Prostate gland (tissue), 2 donors: ENCODE data around the gene CDC20B. TPM values are rescaled to one million over a fixed set of nuclear protein-coding genes. Genes with fewer than 3 reads are reported as not detected.
"Not testable (repeated sequence)": the region's sequence is repeated elsewhere in the genome, so short reads cannot be mapped to it uniquely, and the experiment has no call there.

Experiments used
- DNase-seq: peaks from one replicate; pipeline ENCODE4 v3.0.0-alpha.2; 2019; ENCODE audit warnings: low spot score
- H3K27ac ChIP-seq, 2 donors: fragments of 200-600 bp; sonication (generic); 2 replicates each; pipeline ENCODE4 v1.5.1; 2017 to 2019
- H3K27me3 ChIP-seq: fragments of 200-600 bp; sonication (generic); replicated peaks from 2 replicates; pipeline ENCODE4 v1.5.1; 2019; ENCODE audit not compliant: insufficient read depth
- H3K36me3 ChIP-seq, 2 donors: fragments of 200-600 bp; sonication (generic); 1 replicate in 1 of 2; 2 replicates in 1 of 2; pipeline versions ENCODE4 v1.5.1 to v1.8.1; 2017 to 2019
- H3K4me1 ChIP-seq: fragments of 200-600 bp; sonication (generic); replicated peaks from 2 replicates; pipeline ENCODE4 v1.5.1; 2019
- H3K4me3 ChIP-seq, 2 donors: fragments of 200-600 bp; sonication (generic); 2 replicates each; pipeline ENCODE4 v1.5.1; 2017 to 2019
- H3K9me3 ChIP-seq: fragments of 200-600 bp; sonication (generic); 2 replicates; pipeline ENCODE4 v1.5.1; 2017
- POLR2A ChIP-seq: fragments of 450-650 bp; IDR thresholded peaks from one replicate; pipeline ENCODE4 v1.6.1; 2016; ENCODE audit warnings: antibody characterized with exemption, mild to moderate bottlenecking
- POLR2AphosphoS5 ChIP-seq: sonication (generic); formaldehyde crosslinking; IDR thresholded peaks from one replicate; pipeline ENCODE4 v1.6.1; 2017; ENCODE audit warnings: antibody characterized with exemption
- WGBS: methylation state at CpG from one replicate; pipeline ENCODE4 v1.1.5; 2018; 5-methylcytosine and 5-hydroxymethylcytosine counted together
- intact Hi-C: fragments of 100-400 bp; cut with DNase I; formaldehyde crosslinking; loops from one replicate; pipeline ENCODE4 v1.14.2; 2022
- total RNA-seq, 2 donors: library from RNA; depleted of rRNA; stranded (reverse); fragments of >200 nt; gene quantifications; one replicate each; pipeline ENCODE4 v1.1.0, GENCODE V29; 2016
- TF ChIP-seq, protein P1 (sequence below), 4 experiments: fragments of 200-600 bp in 2 of 4; fragments of 450-650 bp in 2 of 4; sonication (generic) in 2 of 4; IDR thresholded peaks; 1 replicate in 3 of 4; 2 replicates in 1 of 4; pipeline ENCODE4 v1.5.1; 2016 to 2019; ENCODE audit warnings: antibody characterized with exemption in 4 of 4, mild to moderate bottlenecking in 2 of 4, moderate library complexity in 2 of 4

The CDC20B gene
- total RNA-seq, 2 donors from 2014 or later, result 1.1 TPM; not detected in 1

GRCh38 chr5:55102348-55102747 lies 70.6 kb downstream of the CDC20B start, which contains the start of gene GZMA:
Gene GZMA, plus strand, starts transcription at chr5:55102646. Its CDS starts 37 bp downstream, at chr5:55102683.
- no peak within 1 kb of the TSS for H3K4me3 ChIP-seq
- no peak for DNase-seq
- intact Hi-C loops, result no loop called here
- 50% methylated on average over 3 of the region's 3 CpGs for WGBS
- H3K9me3 ChIP-seq, result no peaks in the 10 kb centered on the region
- H3K36me3 ChIP-seq, result no peaks in the 10 kb centered on the region
- H3K4me1 ChIP-seq, result no peaks in the 10 kb centered on the region
- H3K27me3 ChIP-seq, result no peaks in the 10 kb centered on the region
- H3K27ac ChIP-seq, result no peak within 1 kb of the TSS
- TF ChIP-seq, protein P1, sequence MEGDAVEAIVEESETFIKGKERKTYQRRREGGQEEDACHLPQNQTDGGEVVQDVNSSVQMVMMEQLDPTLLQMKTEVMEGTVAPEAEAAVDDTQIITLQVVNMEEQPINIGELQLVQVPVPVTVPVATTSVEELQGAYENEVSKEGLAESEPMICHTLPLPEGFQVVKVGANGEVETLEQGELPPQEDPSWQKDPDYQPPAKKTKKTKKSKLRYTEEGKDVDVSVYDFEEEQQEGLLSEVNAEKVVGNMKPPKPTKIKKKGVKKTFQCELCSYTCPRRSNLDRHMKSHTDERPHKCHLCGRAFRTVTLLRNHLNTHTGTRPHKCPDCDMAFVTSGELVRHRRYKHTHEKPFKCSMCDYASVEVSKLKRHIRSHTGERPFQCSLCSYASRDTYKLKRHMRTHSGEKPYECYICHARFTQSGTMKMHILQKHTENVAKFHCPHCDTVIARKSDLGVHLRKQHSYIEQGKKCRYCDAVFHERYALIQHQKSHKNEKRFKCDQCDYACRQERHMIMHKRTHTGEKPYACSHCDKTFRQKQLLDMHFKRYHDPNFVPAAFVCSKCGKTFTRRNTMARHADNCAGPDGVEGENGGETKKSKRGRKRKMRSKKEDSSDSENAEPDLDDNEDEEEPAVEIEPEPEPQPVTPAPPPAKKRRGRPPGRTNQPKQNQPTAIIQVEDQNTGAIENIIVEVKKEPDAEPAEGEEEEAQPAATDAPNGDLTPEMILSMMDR (IDR thresholded peaks at IDR 0.05), result no peak
- TF ChIP-seq POLR2A (no peak), POLR2AphosphoS5 (no peak)

DNA sequence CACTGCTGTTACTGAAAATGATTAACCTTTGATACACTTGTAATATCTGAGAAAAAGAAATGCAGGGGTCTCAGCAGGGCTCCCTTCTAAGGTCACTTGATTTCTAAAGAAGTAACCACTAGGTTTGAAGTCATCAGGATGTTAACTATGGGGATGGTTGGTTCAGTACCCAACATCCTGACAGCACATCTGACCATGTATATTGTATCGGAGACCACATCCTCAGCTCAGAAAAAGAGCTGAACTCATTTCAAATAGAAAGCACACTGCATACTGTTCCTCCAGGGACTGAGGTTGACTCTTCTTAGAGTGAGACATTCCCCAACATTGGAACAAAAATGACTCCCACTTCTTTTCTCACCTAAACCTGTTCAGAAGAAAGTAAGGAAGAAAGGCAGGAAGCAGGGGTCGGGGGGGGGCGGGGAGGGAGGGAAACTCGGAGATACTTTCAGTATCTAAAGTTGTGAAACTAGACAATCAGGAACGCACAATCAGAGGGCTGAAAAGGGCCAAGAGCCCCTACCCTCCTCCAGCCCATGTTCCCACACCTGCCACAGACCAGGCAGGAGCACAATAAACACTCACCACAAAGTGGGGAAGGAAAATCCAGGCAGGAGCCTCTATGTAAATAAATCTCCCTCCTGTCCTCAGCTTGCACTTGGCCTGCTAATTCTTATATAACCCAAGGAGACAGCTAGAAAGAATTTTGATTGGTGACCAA lies 71.3 kb downstream of the CDC20B start:
- intact Hi-C loops, result no loop called here
- H3K36me3 ChIP-seq, result no peaks in the 10 kb centered on the region
- DNase-seq, result no peak

GRCh38 chr5:55101148-55101547 lies 71.8 kb downstream of the CDC20B start:
- H3K4me3 ChIP-seq, H3K4me1 ChIP-seq, H3K36me3 ChIP-seq, intact Hi-C loops, DNase-seq, H3K27me3 ChIP-seq, H3K27ac ChIP-seq, H3K9me3 ChIP-seq: not testable (repeated sequence)

More for the DNA sequence above, 71.3 kb downstream of the CDC20B start:
- Histone ChIP-seq H3K27ac (no peak overlapping the region), H3K4me1 (no peaks in the 10 kb centered on the region), H3K9me3 (no peaks in the 10 kb centered on the region), H3K4me3 (no peak overlapping the region), H3K27me3 (no peaks in the 10 kb centered on the region)
- no peak for TF ChIP-seq POLR2A
- TF ChIP-seq POLR2AphosphoS5, result no peak
- TF ChIP-seq, protein P1 (IDR thresholded peaks at IDR 0.05), result no peak
- WGBS, result 64% methylated on average over 5 of the region's 5 CpGs

DNA sequence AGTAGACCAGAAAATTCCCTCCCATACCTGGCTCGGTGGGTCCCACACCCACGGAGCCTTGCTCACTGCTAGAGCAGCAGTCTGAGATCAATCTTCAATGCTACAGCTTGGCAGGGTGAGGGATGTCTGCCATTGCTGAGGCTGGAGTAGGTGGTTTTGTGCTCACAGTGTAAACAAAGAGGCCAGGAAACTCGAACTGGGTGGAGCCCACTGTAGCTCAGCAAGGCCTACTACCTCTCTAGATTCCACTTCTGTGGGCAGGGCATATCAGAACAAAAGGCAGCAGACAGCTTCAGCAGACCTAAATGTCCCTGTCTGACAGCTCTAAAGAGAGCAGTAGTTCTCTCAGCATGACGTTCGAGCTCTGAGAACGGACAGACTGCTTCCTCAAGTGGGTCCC lies 76.1 kb downstream of the CDC20B start:
- TF ChIP-seq POLR2AphosphoS5 (no peak), POLR2A (no peak)
- TF ChIP-seq, protein P1 (IDR thresholded peaks at IDR 0.05), result no peak
- Histone ChIP-seq H3K27ac (no peak overlapping the region), H3K4me3 (no peak overlapping the region), H3K9me3 (no peaks in the 10 kb centered on the region), H3K4me1 (no peaks in the 10 kb centered on the region), H3K36me3 (no peaks in the 10 kb centered on the region), H3K27me3 (no peaks in the 10 kb centered on the region)
- intact Hi-C loops, result no loop called here
- WGBS, result 63% methylated on average over 6 of the region's 6 CpGs
- DNase-seq, result no peak

GRCh38 chr5:55096182-55096581 lies 76.8 kb downstream of the CDC20B start:
- intact Hi-C loops, result no loop called here
- no peaks in the 10 kb centered on the region for H3K27me3 ChIP-seq
- no peak overlapping the region for H3K4me3 ChIP-seq
- no peak overlapping the region for H3K27ac ChIP-seq
- no peaks in the 10 kb centered on the region for H3K9me3 ChIP-seq
- H3K36me3 ChIP-seq, result no peaks in the 10 kb centered on the region
- 67% methylated on average over 3 of the region's 3 CpGs for WGBS
- H3K4me1 ChIP-seq, result no peaks in the 10 kb centered on the region
- TF ChIP-seq, protein P1 (IDR thresholded peaks at IDR 0.05), result no peak
- no peak for TF ChIP-seq POLR2AphosphoS5
- TF ChIP-seq POLR2A, result no peak
- DNase-seq, result no peak

GRCh38 chr5:55091011-55091410 lies 82.0 kb downstream of the CDC20B start:
- H3K4me3 ChIP-seq, H3K27ac ChIP-seq, H3K4me1 ChIP-seq, intact Hi-C loops, DNase-seq, H3K36me3 ChIP-seq, H3K9me3 ChIP-seq, H3K27me3 ChIP-seq: not testable (repeated sequence)
- 88% methylated on average over 6 of the region's 6 CpGs for WGBS

DNA sequence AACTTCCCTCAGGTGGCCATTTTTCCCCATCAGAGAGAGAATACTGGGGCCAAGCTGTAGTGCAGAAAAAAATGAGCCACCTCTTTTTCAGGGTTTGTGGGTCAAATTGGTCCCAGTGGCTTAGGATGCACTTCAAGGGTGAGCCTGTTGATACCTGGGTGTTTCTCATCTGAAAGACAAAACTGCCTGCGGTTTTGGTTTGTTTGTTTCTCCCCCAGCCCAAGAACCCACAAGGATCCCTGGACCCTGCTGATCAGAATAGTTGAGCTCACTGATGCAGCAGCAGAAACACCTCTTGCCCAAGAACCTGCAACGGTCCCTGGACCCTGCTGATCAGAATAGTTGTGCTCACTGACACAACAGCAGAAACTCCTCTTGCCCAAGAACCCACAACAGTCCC lies 83.7 kb downstream of the CDC20B start:
- H3K36me3 ChIP-seq, intact Hi-C loops, H3K4me1 ChIP-seq, H3K27me3 ChIP-seq, H3K27ac ChIP-seq, H3K4me3 ChIP-seq, H3K9me3 ChIP-seq, DNase-seq: not testable (repeated sequence)
- 89% methylated on average over 2 of the region's 2 CpGs for WGBS
